ENCODE results near the gene STK33. TPM values are rescaled to one million over a fixed set of nuclear protein-coding genes. Genes with fewer than 3 reads are reported as not detected.
A peak's percentile ranks its signal among the peaks of the same experiment; 100 is the strongest.

The STK33 gene
- total and polyA plus RNA-seq, 2 of the 13 experiments (the other 11 are each of a cell fraction or from before 2014, with no cell fraction given), result 2.7 to 12.6 TPM

DNA sequence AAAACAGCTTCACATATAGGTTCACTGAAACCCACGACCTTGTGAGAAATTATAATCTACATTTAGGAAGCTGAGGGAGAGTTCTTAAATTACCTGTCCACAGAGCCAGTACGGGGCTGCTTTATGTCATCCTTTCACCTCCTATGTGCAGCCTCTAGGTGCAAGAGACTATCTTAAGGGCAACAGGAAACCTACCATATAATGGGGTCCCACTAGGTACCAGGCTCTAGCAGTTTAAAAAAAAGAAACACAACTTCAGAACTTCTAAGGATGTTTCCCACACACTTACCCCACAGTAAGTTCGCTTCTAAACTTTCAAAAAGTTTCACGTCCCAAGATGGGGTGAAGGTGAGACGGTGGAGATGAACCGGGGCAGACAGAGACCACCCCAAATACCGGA, 573 bp downstream of the STK33 start:
- no peaks in the 10 kb centered on the region for H3K27me3 ChIP-seq (ENCODE audit: control insufficient read depth in 1 of 2, insufficient read depth in 2 of 2, low read length in 2 of 2)
- in situ Hi-C loops (cut with HindIII; ENCODE audit: extremely low pct_ligation_motif_present, low pct_unique_long_range_greater_than_20kb), result no loop called here
- DNase-seq (ENCODE audit: low spot score) (no peak), ATAC-seq (peak; percentile 57), FAIRE-seq (no peak)
- TF ChIP-seq ZNF615 (CRISPR knock-in tag; IDR thresholded peaks at IDR 0.05; ENCODE audit: borderline replicate concordance) (0 out of 2 replicates have a peak, but pooled peaks have one; percentile 0), ZNF614 (CRISPR knock-in tag; IDR thresholded peaks at IDR 0.05; ENCODE audit: borderline replicate concordance) (no peak), ATAD3A (CRISPR knock-in tag; IDR thresholded peaks at IDR 0.05) (no peak), HMGXB4 (CRISPR knock-in tag; IDR thresholded peaks at IDR 0.05; ENCODE audit: borderline replicate concordance in 1 of 2, low read depth in 1 of 2) (no peak), KDM5A (IDR thresholded peaks at IDR 0.05; ENCODE audit: borderline replicate concordance, low read length) (no peak)
- H3K9ac ChIP-seq (ENCODE audit: insufficient read depth, low read depth, low read length), result peak overlapping the region; percentile 43
- H4K20me1 ChIP-seq (ENCODE audit: insufficient read depth, low read length), result no peaks in the 10 kb centered on the region
- H3K4me1 ChIP-seq (ENCODE audit: insufficient read depth, low read length), result peaks cover 16% of the 10 kb centered on the region
- BruUV-seq (replicated peaks), result no TSS peak
- H3K27ac ChIP-seq (ENCODE audit: extremely low read length, insufficient read depth, low read length), result no peak overlapping the region
- H3K36me3 ChIP-seq (replicated peaks in 1 of 2; ENCODE audit: control insufficient read depth in 1 of 2, insufficient read depth in 2 of 2, low read length in 2 of 2), result no peaks in the 10 kb centered on the region
- peak overlapping the region; percentile 64 to 77 (median 76) for H3K4me3 ChIP-seq (replicated peaks in 1 of 3; ENCODE audit: insufficient read depth in 1 of 3, low read depth in 2 of 3, low read length in 3 of 3)
- WGBS (ENCODE audit: low lambda C conversion rate), result 5% methylated on average over 7 of the region's 7 CpGs
- H2AFZ ChIP-seq (ENCODE audit: low read length), result peak overlapping the region; percentile 64
- POLR2A ChIA-PET, result interaction anchor here (0.9 to 1.7 kb wide), 2 partner anchors 9 to 15 kb away, joined by 3 to 6 read pairs; no protein-coding TSS in a partner anchor
- H3K4me2 ChIP-seq (ENCODE audit: low read depth, low read length), result peak overlapping the region; percentile 93
- CTCF ChIA-PET (ENCODE audit: low intra/inter-chr PET ratio, low total read pairs), result no interaction called here
- no peaks in the 10 kb centered on the region for H3K79me2 ChIP-seq (ENCODE audit: insufficient read depth, low read length)
- H3K9me3 ChIP-seq (ENCODE audit: low read length), result no peaks in the 10 kb centered on the region
- intact Hi-C loops (cut with micrococcal nuclease; ENCODE audit: unreplicated experiment), result no loop called here

GRCh38 chr11:8587915-8588314, 6.1 kb downstream of the STK33 start:
- Histone ChIP-seq H3K27me3 (ENCODE audit: control insufficient read depth in 1 of 2, insufficient read depth in 2 of 2, low read length in 2 of 2) (no peaks in the 10 kb centered on the region), H3K4me3 (replicated peaks in 1 of 3; ENCODE audit: insufficient read depth in 1 of 3, low read depth in 2 of 3, low read length in 3 of 3) (no peak overlapping the region), H3K9me3 (ENCODE audit: low read length) (no peaks in the 10 kb centered on the region), H3K9ac (ENCODE audit: insufficient read depth, low read depth, low read length) (no peak overlapping the region), H4K20me1 (ENCODE audit: insufficient read depth, low read length) (no peaks in the 10 kb centered on the region), H3K4me2 (ENCODE audit: low read depth, low read length) (no peak overlapping the region), H3K79me2 (ENCODE audit: insufficient read depth, low read length) (no peaks in the 10 kb centered on the region), H3K36me3 (replicated peaks in 1 of 2; ENCODE audit: control insufficient read depth in 1 of 2, insufficient read depth in 2 of 2, low read length in 2 of 2) (no peaks in the 10 kb centered on the region), H3K4me1 (ENCODE audit: insufficient read depth, low read length) (peaks cover 13% of the 10 kb centered on the region), H2AFZ (ENCODE audit: low read length) (no peak overlapping the region), H3K27ac (ENCODE audit: extremely low read length, insufficient read depth, low read length) (no peak overlapping the region)
- DNase-seq (ENCODE audit: low spot score) (no peak), ATAC-seq (no peak), FAIRE-seq (no peak)
- intact Hi-C loops (cut with micrococcal nuclease; ENCODE audit: unreplicated experiment) (no loop called here), in situ Hi-C loops (cut with HindIII; ENCODE audit: extremely low pct_ligation_motif_present, low pct_unique_long_range_greater_than_20kb) (no loop called here)
- ChIA-PET POLR2A (no interaction called here), CTCF (ENCODE audit: low intra/inter-chr PET ratio, low total read pairs) (no interaction called here)
- BruUV-seq (replicated peaks), result no TSS peak
- TF ChIP-seq NR2F2 (IDR thresholded peaks at IDR 0.05; ENCODE audit: borderline replicate concordance, low read depth) (no peak), MTA1 (CRISPR knock-in tag; IDR thresholded peaks at IDR 0.05; ENCODE audit: borderline replicate concordance) (no peak), REPIN1 (CRISPR knock-in tag; IDR thresholded peaks at IDR 0.05; ENCODE audit: borderline replicate concordance, low read depth) (no peak), ELF4 (CRISPR knock-in tag; IDR thresholded peaks at IDR 0.05; ENCODE audit: borderline replicate concordance) (no peak), ZNF44 (CRISPR knock-in tag; IDR thresholded peaks at IDR 0.05) (no peak), FOXC1 (CRISPR knock-in tag; IDR thresholded peaks at IDR 0.05; ENCODE audit: borderline replicate concordance) (no peak), RFX5 (IDR thresholded peaks at IDR 0.05; ENCODE audit: low read depth, low read length) (no peak), ZNF879 (CRISPR knock-in tag; IDR thresholded peaks at IDR 0.05) (no peak), LBX2 (CRISPR knock-in tag; IDR thresholded peaks at IDR 0.05; ENCODE audit: borderline replicate concordance) (no peak), ZNF235 (CRISPR knock-in tag; IDR thresholded peaks at IDR 0.05; ENCODE audit: borderline replicate concordance) (no peak)
- TF ChIP-seq, protein P1, sequence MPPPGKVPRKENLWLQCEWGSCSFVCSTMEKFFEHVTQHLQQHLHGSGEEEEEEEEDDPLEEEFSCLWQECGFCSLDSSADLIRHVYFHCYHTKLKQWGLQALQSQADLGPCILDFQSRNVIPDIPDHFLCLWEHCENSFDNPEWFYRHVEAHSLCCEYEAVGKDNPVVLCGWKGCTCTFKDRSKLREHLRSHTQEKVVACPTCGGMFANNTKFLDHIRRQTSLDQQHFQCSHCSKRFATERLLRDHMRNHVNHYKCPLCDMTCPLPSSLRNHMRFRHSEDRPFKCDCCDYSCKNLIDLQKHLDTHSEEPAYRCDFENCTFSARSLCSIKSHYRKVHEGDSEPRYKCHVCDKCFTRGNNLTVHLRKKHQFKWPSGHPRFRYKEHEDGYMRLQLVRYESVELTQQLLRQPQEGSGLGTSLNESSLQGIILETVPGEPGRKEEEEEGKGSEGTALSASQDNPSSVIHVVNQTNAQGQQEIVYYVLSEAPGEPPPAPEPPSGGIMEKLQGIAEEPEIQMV (CRISPR knock-in tag; IDR thresholded peaks at IDR 0.05; ENCODE audit: low read depth), result no peak
